ENCODE measurements around the gene F12.
"Not testable (repeated sequence)": the region's sequence is repeated elsewhere in the genome, so short reads cannot be mapped to it uniquely, and the experiment has no call there.

F12 gene

DNA sequence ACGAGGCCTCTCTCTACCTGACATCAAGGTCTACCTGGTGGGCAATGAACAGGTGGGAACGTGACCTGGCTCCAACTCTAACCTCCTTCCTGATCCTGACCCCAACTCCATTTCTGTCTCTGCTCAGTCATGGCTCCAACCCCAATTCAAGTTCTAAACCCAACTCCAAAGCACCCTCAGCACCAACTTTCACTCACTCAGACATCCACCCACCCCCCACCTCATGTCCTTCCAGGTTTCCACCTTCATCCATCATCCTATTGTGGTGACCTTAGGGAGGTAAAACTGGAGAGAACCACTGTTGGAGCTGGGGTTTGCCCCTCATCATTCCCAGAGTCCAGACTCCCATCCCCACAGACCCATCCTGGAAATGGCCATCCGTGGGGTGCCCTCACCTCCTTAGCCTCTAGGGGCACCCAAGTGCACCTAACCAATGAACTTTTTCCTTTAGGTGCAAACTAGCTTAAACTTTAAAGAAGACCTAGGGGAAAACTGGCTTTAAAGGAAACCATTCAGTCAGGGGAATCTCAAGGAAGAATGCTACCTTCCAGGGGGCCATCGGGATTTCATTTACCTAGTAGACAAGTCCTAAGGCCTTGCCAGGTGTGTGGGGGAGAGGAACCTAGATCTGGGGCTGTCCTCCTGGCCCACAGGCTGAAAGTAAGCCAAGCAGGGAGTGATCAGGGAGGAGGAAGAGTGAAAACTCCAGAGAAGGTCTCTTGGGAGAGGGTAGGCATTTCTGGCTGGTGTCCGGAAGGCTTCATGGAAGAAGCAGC is 40.3 kb downstream of the F12 start:
- peaks cover 75% of the 10 kb centered on the region for H3K36me3 Mint-ChIP-seq (ENCODE audit: low read depth)
- no peaks in the 10 kb centered on the region for H3K27me3 Mint-ChIP-seq
- peak overlapping the region; percentile 70 for H3K27ac Mint-ChIP-seq
- H3K4me3 Mint-ChIP-seq = no peak overlapping the region
- H3K9me3 Mint-ChIP-seq = no peaks in the 10 kb centered on the region
- DNase-seq = no peak
- H3K4me1 Mint-ChIP-seq (ENCODE audit: low read depth) = peaks cover 77% of the 10 kb centered on the region

DNA sequence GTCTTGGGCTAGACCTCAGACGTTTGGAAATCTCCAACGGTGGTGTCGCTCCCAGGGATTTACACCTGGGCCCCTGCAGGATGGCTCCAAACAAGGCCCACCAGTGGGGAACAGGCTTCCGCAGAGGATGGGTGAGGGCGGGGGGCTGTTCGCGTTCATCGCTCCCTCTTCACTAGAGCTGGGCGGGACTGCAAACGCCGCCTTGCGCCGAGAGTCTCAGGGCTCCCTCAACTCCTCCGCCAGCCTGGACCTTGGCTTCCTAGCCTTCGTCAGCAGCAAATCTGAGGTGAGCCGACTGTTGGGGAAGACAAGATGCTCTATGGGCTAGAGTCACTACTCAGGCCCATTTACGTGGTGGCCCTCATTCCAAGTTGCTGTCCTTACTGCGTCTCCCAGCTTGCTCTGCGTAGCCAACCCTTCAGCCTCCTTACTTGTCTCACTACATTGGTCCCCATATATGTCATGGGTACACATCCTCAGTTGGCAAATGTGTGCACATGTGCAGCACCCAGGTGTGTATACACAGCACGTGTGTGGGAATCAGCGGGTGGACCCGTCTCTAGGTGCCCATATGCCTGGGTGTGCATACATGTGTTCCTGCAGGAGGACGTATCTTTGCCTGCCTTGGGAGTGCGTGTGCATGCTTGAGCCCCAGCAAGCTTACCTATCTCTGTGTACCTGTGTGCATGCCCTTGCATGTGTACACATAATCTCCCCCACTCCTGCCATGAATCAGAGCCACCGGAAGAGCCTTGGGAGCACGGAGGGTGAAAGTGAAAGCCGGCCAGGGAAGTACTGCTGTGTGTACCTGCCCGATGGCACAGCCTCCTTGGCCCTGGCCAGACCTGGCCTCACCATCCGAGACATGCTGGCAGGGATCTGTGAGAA is 41.1 kb downstream of the F12 start:
- Mint-ChIP-seq H3K9me3 (no peaks in the 10 kb centered on the region), H3K27me3 (no peaks in the 10 kb centered on the region), H3K4me1 (ENCODE audit: low read depth) (peaks cover 76% of the 10 kb centered on the region), H3K36me3 (ENCODE audit: low read depth) (peaks cover 67% of the 10 kb centered on the region), H3K27ac (no peak overlapping the region), H3K4me3 (no peak overlapping the region)
- no peak for DNase-seq

DNA sequence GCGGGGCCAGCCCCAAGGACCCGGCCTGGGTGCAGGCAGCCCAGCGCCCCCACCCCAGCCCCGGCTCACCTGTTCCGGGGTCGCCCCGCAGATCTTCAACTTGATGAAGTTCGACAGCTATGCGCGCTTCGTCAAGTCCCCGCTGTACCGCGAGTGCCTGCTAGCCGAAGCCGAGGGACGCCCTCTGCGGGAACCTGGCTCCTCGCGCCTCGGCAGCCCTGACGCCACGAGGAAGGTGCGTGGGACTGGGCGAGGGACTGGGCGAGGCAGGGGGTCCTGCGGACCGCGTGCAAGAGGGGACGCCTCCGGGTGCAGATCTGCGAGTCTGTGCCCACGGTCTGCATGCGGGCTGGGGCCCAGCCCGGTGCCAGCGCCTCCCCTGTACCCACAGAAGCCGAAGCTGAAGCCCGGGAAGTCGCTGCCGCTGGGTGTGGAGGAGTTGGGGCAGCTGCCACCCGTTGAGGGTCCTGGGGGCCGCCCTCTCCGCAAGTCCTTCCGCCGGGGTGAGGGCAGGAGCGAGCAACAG is 42.0 kb downstream of the F12 start:
- peaks cover 75% of the 10 kb centered on the region for H3K4me1 Mint-ChIP-seq (ENCODE audit: low read depth)
- no peaks in the 10 kb centered on the region for H3K27me3 Mint-ChIP-seq
- H3K9me3 Mint-ChIP-seq = no peaks in the 10 kb centered on the region
- peaks cover 58% of the 10 kb centered on the region for H3K36me3 Mint-ChIP-seq (ENCODE audit: low read depth)
- no peak for DNase-seq
- no peak overlapping the region for H3K4me3 Mint-ChIP-seq
- no peak overlapping the region for H3K27ac Mint-ChIP-seq

DNA sequence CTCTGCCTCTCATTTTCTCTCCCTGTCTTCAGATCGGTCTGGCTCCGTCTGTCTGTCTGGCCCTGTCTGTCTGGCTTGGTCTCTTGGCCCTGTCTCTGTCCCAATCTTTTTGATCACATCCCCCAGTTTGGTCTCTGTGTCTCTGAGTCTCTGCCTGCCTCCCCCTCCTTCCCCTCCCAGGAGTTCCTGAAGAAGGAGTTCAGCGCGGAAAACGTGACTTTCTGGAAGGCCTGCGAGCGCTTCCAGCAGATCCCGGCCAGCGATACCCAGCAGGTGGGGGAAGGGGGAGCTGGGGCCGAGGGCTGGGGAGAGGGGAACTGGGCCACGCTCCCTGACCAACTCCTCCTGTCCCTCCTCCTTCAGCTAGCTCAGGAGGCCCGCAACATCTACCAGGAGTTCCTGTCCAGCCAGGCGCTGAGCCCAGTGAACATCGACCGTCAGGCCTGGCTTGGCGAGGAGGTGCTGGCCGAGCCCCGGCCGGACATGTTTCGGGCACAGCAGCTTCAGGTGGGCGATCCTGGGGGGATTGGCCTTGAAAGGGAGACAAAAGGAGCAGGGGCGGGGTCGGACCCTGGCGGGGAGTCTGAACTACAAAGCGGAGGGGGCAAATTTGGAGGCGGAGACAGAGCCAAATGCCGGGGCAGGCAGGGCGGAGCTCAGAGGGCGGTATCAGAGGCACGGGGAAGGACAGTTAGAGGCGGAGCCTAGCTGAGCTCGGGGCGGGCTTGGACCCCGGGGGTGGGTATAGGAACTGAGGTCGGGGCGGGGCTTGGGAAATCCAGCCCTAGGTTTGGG is 42.6 kb downstream of the F12 start:
- Mint-ChIP-seq H3K27ac (peak overlapping the region; percentile 4), H3K4me3 (no peak overlapping the region), H3K27me3 (no peaks in the 10 kb centered on the region), H3K36me3 (ENCODE audit: low read depth) (peaks cover 55% of the 10 kb centered on the region), H3K4me1 (ENCODE audit: low read depth) (peaks cover 75% of the 10 kb centered on the region), H3K9me3 (no peaks in the 10 kb centered on the region)
- DNase-seq = no peak

DNA sequence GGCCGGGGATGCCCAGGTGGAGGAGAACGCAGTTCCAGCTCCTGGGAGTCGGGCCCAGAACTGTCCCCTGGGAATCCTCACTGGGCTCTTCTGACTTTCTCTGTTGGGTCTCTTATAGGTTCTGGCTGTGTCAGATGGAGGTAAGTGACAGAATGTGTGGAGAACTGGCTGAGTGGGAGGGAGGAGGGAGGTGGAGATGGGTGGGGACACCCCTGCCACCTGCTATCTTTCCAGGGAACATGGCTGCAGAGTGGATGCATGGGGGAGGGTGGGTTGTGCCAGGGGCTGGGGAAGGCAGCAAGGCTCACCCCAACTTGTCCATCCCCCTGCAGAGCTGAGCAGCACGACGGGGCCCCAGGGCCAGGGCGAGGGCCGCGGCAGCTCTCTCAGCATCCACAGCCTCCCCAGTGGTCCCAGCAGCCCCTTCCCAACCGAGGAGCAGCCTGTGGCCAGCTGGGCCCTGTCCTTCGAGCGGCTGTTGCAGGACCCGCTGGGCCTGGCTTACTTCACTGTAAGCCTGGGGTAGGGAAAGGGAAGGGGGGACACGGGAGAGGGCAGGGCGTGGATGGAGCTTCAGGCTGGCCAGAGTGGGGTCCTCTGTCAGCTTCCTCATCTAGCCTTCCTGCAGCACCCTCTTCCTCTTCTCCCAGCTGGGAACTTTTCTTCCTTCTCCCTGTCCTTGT is 43.4 kb downstream of the F12 start:
- Mint-ChIP-seq H3K27ac (peak overlapping the region; percentile 4), H3K4me1 (ENCODE audit: low read depth) (peaks cover 75% of the 10 kb centered on the region), H3K9me3 (no peaks in the 10 kb centered on the region), H3K4me3 (no peak overlapping the region), H3K36me3 (ENCODE audit: low read depth) (peaks cover 52% of the 10 kb centered on the region), H3K27me3 (no peaks in the 10 kb centered on the region)
- DNase-seq = no peak

DNA sequence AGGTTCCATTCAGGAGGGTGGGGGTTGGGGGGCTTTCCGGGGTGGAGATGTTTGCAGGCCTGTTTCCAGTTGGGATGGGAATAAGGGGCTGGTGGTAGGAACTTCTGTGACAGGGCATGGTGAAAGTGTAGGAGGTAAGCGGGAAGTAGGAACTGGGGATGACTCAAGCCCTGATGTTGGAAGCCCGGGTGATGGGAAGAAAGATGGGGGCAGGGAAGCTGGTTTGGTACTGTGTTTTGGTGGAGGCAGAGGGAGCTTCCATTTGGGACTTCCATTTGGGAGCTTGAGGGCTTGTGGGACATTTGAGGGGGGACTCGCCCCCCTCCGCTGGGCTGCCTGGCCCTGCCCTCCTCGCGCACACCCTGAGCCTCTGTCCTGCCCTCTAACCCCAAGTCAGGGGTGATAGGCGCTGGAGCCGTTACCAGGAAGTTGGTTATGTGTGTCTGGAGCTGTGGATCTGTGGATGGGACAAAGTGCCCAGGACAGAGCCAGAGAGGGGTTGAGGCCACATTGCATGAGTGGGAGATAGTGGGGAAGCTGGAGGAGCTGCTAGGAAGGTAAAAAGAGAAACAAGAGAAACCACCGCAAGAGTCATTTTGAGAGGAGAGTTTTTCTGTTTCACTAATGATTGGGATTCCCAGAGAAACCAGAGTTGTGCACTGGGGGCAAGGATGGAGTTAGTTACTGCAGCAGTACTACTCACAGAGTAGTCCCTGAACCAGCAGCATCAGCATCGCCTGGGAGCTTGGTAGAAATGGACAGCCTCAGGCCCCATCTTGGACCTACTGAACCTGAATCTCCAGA is 45.0 kb downstream of the F12 start:
- H3K36me3 Mint-ChIP-seq (ENCODE audit: low read depth) = peaks cover 46% of the 10 kb centered on the region
- H3K4me3 Mint-ChIP-seq = peak overlapping the region; percentile 76
- H3K27me3 Mint-ChIP-seq = no peaks in the 10 kb centered on the region
- H3K9me3 Mint-ChIP-seq = no peaks in the 10 kb centered on the region
- H3K4me1 Mint-ChIP-seq (ENCODE audit: low read depth) = peaks cover 79% of the 10 kb centered on the region
- peak; percentile 62 for DNase-seq
- H3K27ac Mint-ChIP-seq = peak overlapping the region; percentile 93

DNA sequence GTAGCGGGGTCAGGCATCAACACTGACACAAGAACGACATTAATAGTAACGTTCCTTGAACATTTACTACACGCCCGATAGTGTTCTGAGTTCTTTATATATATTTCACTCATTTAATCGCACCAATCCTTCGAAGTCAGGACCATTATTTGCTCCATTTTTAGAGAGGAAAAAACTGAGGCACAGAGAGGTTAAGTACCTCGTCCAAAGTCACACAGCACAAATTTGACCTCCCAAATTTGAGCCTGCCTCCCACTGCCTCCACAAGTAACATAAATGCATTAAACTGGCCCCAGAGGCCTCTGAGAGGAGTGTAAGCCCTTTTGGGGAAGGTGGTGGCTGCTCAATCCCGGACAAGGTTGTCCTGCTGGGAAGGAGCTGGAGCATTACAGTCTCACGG is 45.8 kb downstream of the F12 start:
- peaks cover 79% of the 10 kb centered on the region for H3K4me1 Mint-ChIP-seq (ENCODE audit: low read depth)
- no peaks in the 10 kb centered on the region for H3K27me3 Mint-ChIP-seq
- no peaks in the 10 kb centered on the region for H3K9me3 Mint-ChIP-seq
- peak overlapping the region; percentile 76 for H3K4me3 Mint-ChIP-seq
- DNase-seq = no peak
- peaks cover 45% of the 10 kb centered on the region for H3K36me3 Mint-ChIP-seq (ENCODE audit: low read depth)
- peak overlapping the region; percentile 93 for H3K27ac Mint-ChIP-seq

DNA sequence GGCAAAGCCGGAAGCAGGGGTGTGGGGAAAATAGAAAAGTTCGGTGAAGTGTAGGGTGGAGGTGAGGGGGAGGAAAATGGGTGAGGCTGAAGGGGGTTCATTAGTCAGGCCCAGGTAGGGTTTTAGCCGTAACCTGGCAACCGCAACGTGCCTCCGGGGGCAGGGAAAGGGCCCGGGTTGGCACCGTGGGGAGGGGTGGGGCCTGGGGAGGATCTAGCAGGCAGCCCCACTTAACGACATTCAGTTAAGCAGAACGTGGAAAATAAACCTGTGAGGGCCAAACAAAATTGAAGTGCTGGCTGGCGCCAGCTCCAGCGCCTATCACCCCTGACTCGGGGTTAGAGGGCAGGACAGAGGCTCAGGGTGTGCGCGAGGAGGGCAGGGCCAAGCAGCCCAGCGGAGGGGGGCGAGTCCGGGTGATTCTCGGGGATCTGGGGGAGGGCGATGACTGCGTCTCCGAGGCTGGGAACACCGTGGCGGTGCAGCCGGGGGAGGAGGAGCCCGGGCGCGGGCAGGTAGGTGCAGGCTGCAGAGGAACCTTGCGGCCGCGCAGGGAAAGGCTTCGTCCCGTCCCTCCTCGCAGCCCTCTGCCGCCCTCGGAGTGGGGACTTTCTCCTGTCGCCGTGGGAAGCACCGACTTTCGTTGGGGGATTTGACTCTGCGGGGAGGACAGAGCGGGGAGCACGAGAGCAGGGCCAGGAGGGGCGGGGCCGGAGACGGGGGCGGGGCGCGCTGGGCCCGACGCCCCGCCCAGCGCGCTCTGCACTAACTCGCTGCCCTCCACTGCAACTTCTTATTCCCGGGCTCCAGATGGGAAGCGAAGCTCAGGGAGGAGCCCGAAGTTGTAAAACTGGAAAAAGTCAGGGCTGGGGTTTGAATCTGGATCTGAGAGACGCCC is 46.5 kb downstream of the F12 start:
- Mint-ChIP-seq H3K4me1 (ENCODE audit: low read depth) (peaks cover 76% of the 10 kb centered on the region), H3K9me3 (no peaks in the 10 kb centered on the region), H3K36me3 (ENCODE audit: low read depth) (peaks cover 43% of the 10 kb centered on the region), H3K27ac (peak overlapping the region; percentile 93), H3K27me3 (no peaks in the 10 kb centered on the region), H3K4me3 (peak overlapping the region; percentile 76)
- peak; percentile 81 for DNase-seq

DNA sequence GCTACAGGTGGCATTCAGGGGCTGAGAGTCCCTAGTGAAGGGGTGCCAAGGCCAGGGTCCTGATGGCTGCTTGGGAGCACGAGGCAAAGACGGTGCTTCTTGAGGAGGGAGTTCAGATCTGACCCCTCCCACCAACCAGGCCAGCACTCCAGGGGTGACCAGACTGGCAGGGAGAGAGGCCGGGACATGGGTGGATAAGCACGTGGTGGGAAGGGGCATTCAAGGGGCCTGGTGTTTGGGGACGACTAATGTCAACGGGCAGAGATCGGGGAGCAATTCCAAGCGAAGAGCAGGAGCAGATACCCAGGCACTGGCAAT is 47.1 kb downstream of the F12 start:
- Mint-ChIP-seq H3K9me3 (no peaks in the 10 kb centered on the region), H3K4me3 (peak overlapping the region; percentile 76), H3K4me1 (ENCODE audit: low read depth) (peaks cover 80% of the 10 kb centered on the region), H3K27ac (peak overlapping the region; percentile 89), H3K27me3 (no peaks in the 10 kb centered on the region), H3K36me3 (ENCODE audit: low read depth) (peaks cover 40% of the 10 kb centered on the region)
- no peak for DNase-seq

DNA sequence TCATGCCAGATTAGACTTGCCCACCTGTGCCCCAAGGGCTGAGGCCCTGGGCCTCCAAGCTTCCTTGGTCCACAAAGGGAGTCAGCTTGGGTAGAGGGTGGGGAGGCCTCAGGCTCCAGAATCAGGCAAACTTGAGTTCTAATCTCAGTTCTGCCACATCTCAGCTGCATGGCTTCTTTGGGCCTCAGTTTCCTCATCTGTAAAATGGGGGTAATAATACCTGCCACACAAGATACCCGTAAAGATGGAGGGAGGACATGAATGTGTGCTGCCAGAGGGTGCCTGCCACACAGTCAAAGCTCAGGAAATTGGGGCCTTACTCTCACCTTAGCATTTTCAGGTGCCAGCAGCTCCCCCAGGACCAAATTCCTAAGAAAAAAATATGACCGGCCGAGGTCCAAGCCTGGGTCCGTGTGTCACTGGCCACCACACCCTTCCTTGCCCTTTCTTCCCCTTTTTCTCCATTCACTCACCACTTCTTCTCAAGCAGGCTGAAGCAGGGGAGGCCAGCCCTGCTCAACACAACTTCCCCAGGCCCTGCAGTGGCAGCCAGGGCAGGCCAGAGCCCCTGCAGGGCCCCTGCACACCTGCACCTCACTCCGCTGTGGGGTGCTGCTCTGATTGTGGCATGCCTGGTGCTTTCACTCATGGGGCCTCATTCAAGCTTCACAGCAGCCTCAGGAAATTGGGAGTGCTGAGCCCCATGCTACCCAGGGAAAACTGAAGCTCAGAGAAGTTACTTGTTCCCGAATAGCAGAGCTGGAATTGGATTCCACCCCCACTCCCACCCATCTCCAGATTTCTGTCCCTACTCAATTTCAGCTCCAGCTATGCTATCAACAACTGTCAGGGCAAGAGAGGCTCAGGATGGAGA is 47.7 kb downstream of the F12 start:
- Mint-ChIP-seq H3K4me1 (ENCODE audit: low read depth) (peaks cover 84% of the 10 kb centered on the region), H3K27ac (peak overlapping the region; percentile 89), H3K4me3 (peak overlapping the region; percentile 76), H3K36me3 (ENCODE audit: low read depth) (peaks cover 36% of the 10 kb centered on the region), H3K27me3 (no peaks in the 10 kb centered on the region), H3K9me3 (no peaks in the 10 kb centered on the region)
- DNase-seq = no peak

DNA sequence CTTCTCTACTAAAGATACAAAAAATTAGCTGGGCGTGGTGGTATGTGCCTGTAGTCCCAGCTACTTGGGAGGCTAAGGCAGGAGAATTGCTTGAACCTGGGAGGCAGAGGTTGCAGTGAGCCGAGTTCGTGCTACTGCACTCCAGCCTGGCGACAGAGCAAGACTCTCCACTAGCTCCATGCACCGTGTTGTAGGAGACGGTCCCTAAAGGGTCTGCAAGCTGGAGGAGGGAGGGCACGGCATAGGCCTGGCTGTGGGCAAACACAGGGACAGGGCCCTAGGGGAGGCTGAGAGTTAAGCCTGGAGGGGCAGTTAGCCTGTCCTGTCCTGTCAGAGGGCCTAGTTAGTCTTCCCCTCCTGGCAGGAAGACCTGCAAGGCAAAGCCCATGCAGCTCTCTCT is 48.6 kb downstream of the F12 start:
- H3K4me3 Mint-ChIP-seq, H3K9me3 Mint-ChIP-seq, DNase-seq, H3K27me3 Mint-ChIP-seq: not testable (repeated sequence)
- H3K36me3 Mint-ChIP-seq (ENCODE audit: low read depth) = peaks cover 32% of the 10 kb centered on the region
- H3K4me1 Mint-ChIP-seq (ENCODE audit: low read depth) = peaks cover 88% of the 10 kb centered on the region
- peak overlapping the region; percentile 40 for H3K27ac Mint-ChIP-seq

DNA sequence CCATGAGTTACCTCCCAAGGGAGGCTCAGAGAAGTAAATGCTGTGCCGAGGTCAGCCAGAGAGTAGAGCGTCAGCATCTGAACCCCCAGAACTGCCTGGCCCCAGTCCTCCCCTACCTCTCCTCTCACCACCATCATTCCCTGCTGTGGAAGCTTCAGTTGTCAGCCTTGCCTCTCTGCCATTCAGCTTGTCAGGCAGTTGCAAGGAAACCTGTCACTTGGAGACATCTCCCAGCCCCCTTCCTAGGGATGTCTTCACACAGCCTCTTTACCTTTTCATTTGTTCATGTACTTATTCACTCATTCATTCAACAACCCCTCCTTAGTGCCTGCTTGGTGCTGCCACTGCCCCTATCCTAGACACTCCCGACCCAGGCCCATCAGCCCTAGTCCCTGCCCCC is 49.5 kb downstream of the F12 start:
- H3K4me1 Mint-ChIP-seq (ENCODE audit: low read depth) = peaks cover 86% of the 10 kb centered on the region
- peak overlapping the region; percentile 90 for H3K27ac Mint-ChIP-seq
- peak overlapping the region; percentile 89 for H3K4me3 Mint-ChIP-seq
- peaks cover 29% of the 10 kb centered on the region for H3K36me3 Mint-ChIP-seq (ENCODE audit: low read depth)
- H3K27me3 Mint-ChIP-seq = no peaks in the 10 kb centered on the region
- H3K9me3 Mint-ChIP-seq = peaks cover 8% of the 10 kb centered on the region
- no peak for DNase-seq

All from activated T-cell treated with anti-CD3 and anti-CD28 coated beads, Interleukin-2, amount 50 U/mL, for 24 hours (primary cell).